ENCODE results near the gene ING4.

DNA sequence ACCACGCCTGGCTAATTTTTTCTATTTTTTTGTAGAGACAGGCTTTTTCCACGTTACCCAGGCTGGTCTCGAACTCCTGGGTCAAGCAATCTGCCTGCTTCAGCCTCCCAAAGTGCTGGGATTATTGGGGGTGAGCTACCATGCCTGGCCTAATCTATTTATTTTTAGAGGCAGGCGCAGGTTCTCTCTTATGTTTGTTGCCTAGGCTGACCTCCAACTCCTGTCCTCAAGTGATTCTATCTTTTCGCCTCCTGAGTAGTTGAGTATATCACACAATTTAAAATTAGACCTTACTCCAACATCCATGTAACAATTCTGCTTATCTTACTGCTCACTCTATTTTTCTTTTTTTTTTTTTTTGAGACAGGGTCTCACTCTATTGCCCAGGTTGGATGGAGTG is 8.9 kb downstream of the ING4 start:
- TF ChIP-seq, protein P1, sequence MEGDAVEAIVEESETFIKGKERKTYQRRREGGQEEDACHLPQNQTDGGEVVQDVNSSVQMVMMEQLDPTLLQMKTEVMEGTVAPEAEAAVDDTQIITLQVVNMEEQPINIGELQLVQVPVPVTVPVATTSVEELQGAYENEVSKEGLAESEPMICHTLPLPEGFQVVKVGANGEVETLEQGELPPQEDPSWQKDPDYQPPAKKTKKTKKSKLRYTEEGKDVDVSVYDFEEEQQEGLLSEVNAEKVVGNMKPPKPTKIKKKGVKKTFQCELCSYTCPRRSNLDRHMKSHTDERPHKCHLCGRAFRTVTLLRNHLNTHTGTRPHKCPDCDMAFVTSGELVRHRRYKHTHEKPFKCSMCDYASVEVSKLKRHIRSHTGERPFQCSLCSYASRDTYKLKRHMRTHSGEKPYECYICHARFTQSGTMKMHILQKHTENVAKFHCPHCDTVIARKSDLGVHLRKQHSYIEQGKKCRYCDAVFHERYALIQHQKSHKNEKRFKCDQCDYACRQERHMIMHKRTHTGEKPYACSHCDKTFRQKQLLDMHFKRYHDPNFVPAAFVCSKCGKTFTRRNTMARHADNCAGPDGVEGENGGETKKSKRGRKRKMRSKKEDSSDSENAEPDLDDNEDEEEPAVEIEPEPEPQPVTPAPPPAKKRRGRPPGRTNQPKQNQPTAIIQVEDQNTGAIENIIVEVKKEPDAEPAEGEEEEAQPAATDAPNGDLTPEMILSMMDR (IDR thresholded peaks at IDR 0.05; ENCODE audit: insufficient read depth, low read length), result no peak
- no peak for TF ChIP-seq POLR2AphosphoS5 (IDR thresholded peaks at IDR 0.05; ENCODE audit: low read depth)
- TF ChIP-seq, protein P2, sequence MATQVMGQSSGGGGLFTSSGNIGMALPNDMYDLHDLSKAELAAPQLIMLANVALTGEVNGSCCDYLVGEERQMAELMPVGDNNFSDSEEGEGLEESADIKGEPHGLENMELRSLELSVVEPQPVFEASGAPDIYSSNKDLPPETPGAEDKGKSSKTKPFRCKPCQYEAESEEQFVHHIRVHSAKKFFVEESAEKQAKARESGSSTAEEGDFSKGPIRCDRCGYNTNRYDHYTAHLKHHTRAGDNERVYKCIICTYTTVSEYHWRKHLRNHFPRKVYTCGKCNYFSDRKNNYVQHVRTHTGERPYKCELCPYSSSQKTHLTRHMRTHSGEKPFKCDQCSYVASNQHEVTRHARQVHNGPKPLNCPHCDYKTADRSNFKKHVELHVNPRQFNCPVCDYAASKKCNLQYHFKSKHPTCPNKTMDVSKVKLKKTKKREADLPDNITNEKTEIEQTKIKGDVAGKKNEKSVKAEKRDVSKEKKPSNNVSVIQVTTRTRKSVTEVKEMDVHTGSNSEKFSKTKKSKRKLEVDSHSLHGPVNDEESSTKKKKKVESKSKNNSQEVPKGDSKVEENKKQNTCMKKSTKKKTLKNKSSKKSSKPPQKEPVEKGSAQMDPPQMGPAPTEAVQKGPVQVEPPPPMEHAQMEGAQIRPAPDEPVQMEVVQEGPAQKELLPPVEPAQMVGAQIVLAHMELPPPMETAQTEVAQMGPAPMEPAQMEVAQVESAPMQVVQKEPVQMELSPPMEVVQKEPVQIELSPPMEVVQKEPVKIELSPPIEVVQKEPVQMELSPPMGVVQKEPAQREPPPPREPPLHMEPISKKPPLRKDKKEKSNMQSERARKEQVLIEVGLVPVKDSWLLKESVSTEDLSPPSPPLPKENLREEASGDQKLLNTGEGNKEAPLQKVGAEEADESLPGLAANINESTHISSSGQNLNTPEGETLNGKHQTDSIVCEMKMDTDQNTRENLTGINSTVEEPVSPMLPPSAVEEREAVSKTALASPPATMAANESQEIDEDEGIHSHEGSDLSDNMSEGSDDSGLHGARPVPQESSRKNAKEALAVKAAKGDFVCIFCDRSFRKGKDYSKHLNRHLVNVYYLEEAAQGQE (IDR thresholded peaks at IDR 0.05; ENCODE audit: insufficient replicate concordance, low read depth), result no peak

All from HL-60 (cell line).